Right ventricle myocardium superior (tissue), 1 donor: ENCODE data around the gene SSPN. TPM values are rescaled to one million over a fixed set of nuclear protein-coding genes. Genes with fewer than 3 reads are reported as not detected.
"Not testable (repeated sequence)": the region's sequence is repeated elsewhere in the genome, so short reads cannot be mapped to it uniquely, and the experiment has no call there.

Source experiments
- ATAC-seq: fragments of 200-7000 bp; cut with Tn5 transposase; one replicate; pipeline ENCODE4 v1.9.1; 2020; ENCODE audit warnings: mild to moderate bottlenecking; ENCODE audit not compliant: poor library complexity
- DNase-seq: peaks from one replicate; pipeline ENCODE4 v3.0.0-alpha.2; 2020
- intact Hi-C: fragments of 100-400 bp; cut with DNase I; formaldehyde crosslinking; loops from one replicate; pipeline ENCODE4 v1.11.2; 2022
- total RNA-seq: library from RNA; stranded (reverse); fragmentation: NEBNext Ultra II Directional; extraction: Animal tissue kit (Norgen Biotek cat#: 25700); gene quantifications from one replicate; pipeline ENCODE4 v1.2.1, GENCODE V29; 2021
- donor health status: DM: no; HTN: yes; CAD: no; lungs with severe emphysema.

The SSPN gene
- total RNA-seq, 1 donor from 2014 or later = 51.5 TPM

DNA sequence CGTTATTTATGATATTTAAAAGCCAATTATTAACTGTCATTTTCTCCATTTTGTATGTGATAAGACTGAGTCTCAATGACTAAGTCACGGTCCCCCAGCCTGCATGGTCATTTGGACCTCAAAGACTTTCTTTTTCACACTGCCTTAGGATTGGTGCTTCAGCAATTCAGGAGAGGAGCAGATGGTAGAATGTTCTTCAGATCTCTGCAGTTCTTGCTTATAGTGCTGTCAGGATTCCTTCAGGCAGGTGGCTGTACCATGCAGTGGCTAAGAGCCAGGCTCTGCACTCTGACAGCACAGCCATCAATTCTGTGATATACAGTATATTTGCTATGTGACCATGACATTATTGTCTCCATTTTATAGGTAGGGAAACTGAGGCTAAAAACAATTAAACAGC is 18.7 kb downstream of the SSPN start:
- DNase-seq (no peak), ATAC-seq (no peak)
- intact Hi-C loops = no loop called here

- ATAC-seq = no peak
- DNase-seq = no peak
- intact Hi-C loops = no loop called here
Observed at GRCh38 chr12:26219736-26220135, 24.4 kb downstream of the SSPN start.

GRCh38 chr12:26224657-26225056 is 29.3 kb downstream of the SSPN start:
- no peak for DNase-seq
- intact Hi-C loops = no loop called here
- ATAC-seq = no peak

DNA sequence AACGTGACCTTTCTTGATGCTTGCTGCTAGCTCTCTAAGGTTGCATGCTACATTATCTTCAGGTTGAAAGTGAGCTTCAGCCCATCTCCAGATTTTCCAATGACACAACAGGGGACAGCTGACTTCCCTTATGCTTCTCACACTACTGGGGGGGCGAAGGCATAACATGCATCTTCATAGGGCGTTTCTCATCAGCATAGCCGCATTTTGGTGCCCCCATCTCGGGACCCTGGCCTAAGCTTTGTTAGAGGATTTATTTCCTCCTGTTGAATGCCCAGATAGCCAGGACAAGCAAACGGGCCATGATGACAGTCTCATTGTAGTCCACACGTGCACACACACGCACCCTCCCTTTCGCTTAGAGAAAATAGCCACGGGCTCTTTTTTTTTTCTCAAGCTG is 30.7 kb downstream of the SSPN start:
- intact Hi-C loops = no loop called here
- DNase-seq (no peak), ATAC-seq (peak; percentile 19)

DNA sequence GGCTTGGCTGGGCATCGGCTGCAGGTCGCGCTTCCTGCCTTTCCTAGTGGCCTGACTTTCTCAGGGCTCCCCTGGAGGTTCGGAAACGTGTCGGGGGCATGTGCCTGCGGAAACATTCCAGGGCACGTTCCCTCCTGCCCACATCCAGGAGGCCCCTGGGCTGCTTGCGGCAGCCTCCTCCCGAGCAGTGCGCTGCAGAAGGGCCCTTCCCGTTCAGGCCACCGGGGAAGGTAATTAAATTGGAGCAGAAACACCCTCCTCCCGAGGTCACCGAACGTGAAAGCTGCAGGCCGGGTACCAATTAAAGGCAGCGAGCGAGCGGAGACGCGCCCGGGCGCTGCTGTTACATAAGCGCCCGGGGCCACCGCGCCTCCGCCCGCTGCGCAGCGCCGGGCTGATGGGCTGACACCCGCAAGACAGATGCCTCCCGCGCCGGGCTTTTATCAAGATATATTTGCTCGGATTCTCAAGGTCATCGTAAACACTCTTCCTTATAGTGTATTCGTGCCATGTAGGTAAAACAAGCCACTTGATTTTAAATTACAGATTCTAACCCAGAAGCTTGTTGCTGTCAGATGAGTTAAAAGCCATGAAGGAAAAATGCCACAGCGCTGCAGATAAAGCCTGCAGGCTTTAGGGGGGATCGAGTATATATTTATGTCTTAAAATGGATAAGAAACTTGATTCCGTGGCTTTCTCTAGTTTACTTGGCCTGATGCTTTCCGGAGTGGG is 31.4 kb downstream of the SSPN start:
- intact Hi-C loops = no loop called here
- DNase-seq = peak; percentile 60
- ATAC-seq = peak; percentile 90

DNA sequence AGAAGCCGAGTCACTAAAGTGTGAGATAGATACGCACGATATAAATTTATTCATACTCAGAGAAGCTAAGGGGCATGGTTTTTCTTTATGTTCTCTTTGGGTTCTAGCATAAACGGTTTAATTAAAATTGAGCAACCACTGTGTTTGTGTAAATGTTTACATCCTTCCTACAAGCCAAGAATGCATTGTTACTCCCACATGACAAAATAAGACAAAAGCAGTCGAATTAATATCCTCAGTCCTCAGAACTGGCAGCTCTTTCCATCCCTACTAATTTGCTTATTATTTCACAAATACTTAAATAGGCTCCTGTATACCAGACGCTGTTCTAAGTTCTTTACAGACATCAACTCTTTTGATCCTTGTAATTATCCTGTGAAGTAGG is 32.0 kb downstream of the SSPN start:
- no peak for DNase-seq
- no peak for ATAC-seq
- intact Hi-C loops = no loop called here

DNA sequence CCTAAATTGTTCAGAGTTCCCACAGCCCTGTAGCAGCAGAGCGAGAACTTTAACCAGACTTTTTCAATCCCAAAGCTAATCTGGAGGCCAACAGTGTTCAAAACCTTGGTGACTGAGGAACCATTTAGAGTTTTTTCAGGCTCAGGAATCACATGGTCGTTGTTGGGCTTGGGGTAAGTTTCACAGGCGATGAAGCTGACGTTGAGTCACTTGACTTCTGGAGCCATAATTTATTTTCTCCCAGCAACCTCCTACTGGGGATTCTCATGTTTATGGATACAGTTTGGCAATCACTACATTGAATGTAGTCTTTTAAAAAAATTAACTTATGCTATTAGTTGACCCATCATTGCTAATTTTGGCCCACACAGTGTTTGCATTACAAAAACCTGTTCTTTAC is 34.5 kb downstream of the SSPN start:
- intact Hi-C loops = no loop called here
- DNase-seq = no peak
- no peak for ATAC-seq

GRCh38 chr12:26231470-26231869 is 36.1 kb downstream of the SSPN start:
- no peak for ATAC-seq
- intact Hi-C loops = no loop called here
- DNase-seq = no peak

- no peak for ATAC-seq
- DNase-seq = no peak
- intact Hi-C loops = no loop called here
Observed at GRCh38 chr12:26231921-26232320, 36.5 kb downstream of the SSPN start.

DNA sequence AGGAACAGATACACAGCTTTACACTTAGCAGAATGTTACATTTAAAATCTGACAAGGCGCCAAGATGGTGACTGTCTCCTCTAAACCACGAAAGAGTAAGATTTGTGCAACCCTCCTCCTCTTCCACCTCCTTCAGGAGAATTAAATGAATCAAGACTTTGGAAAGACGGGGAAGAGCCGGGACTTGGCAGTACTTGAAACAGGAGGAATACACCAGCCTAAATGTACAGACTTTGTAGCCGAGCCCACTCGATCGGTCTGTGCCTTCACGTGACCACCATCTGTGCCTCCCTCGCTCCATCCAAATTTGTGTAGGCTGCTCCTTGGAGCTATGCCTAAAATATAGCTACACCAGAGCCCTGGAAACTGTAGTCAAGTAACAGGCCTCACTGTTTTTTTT is 38.3 kb downstream of the SSPN start:
- DNase-seq = no peak
- intact Hi-C loops = no loop called here
- ATAC-seq = no peak

- DNase-seq, ATAC-seq, intact Hi-C loops: not testable (repeated sequence)
Observed at GRCh38 chr12:26235465-26235864, 40.1 kb downstream of the SSPN start.

DNA sequence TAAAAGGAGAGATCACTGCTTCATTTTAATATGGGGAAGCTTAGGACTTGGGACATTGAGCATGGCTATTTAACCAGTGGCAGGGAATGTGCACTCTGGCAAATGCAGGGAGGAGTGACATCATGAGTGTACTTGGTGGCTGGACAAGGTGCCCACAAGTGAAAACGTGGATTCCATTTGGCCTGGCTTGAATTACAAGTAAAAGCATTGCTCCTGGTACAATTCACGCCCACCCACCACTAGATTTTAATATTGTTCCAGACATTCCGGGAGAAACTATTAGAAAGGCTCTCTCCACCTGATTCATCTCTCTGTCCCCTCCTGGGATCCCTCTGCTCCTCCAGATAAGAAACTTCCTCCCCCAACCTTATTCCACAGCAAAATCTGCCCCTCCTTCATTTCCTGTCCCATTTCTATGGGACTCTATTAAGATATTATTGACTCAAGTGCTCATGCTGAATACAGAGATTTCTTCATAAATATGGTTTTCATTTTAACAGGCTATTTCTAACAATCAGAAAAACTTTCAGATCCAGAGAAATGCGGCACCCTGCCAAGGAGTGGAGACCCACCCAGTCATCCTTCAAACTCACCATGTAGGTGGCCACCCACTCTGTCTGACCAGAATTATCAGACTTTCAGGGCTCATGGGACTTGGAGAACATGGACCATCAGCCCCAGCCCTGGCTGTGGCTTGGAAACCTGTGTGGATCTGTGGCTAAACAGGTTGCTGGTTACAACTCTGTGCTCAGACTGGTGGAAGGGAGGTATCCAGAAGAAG is 43.2 kb downstream of the SSPN start:
- intact Hi-C loops = no loop called here
- ATAC-seq (peak; percentile 11), DNase-seq (no peak)

- ATAC-seq = peak; percentile 86
- peak; percentile 82 for DNase-seq
- intact Hi-C loops = no loop called here
Observed at GRCh38 chr12:26239122-26239851, 43.9 kb downstream of the SSPN start.

DNA sequence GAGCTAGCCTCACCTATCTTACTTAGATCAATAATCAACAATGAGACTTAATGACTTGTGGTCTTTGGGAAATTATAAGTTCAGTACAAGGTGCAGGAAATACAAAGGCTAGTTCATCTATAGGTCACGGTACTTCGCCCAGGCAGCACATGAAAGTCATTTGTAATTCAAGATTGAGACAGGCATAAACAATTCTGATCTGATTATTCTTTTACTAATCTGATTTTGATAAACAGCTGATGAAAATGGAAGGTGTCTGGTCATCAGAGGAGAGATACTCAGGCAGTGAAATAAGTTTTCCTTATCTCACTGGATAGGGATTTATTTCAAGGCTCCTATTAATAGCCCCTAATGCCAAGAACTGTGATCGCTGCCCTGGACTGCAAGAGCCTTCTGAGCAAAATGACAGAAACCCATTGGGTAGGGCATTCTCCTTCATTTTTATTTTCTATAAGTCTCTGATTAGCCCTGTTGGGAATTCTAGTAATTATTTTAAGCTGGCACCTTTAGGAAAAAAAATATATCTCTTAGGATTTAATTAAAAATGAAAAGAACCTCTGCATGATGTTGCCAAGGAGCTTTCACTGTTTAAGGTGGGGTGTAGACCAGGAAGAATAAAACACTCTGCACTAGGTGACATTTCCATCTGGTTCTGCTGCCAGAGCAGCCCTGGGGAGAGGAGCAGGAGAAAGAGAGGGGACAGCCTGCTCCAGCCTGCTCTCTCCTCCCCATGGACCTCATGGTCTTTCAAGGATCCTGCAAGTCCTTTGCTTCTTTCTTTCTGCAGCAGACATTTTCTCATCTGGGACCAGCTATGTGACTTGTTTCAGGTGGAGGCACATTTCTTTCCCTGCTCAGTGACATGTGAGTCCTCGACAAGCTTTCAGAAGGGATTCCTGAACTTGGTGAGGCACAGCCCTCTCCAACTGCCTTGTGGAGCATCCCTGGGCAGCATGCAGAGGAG is 44.8 kb downstream of the SSPN start:
- DNase-seq = no peak
- ATAC-seq = peak; percentile 45
- intact Hi-C loops = no loop called here

GRCh38 chr12:26241080-26241479 is 45.7 kb downstream of the SSPN start:
- intact Hi-C loops = no loop called here
- ATAC-seq (no peak), DNase-seq (no peak)

DNA sequence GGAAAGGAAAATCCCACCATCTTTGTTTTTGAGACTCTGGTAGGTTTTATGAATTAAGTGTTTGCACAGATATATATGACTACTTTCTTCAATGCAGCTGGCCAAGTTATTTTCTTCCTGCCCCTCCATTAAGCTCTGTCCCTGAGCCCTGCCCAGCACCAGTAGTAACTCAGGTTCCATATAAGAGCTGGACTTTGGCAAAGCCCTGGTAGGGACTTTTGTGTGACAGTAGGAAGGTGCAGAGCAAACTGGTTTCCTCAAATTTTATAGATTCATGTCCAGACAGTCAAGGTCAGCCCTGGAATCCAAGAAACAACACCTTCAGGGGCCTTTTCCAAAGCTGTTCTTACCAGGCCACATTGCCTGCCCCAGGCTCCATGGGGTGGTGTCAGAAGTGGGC is 47.3 kb downstream of the SSPN start:
- ATAC-seq (no peak), DNase-seq (no peak)
- intact Hi-C loops = no loop called here

DNA sequence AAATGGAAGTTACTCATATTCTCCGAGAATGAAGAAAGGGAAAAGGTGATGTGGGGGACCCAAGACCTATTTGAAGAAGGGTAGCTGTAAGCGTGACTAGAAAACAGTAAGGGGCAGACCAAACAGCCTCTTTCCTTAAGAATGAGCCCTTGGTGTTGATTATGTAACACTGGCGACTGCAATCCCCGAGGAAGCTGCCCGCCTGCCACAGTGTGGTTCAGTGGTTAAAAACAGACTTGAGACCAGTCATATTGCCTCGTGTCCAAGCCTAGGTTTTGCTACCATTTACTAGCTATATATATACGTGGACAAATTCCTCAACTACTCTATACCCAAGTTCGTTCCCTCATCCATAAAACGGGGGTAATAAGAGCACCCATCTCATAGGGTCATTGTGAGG is 49.1 kb downstream of the SSPN start:
- DNase-seq (no peak), ATAC-seq (no peak)
- intact Hi-C loops = no loop called here

DNA sequence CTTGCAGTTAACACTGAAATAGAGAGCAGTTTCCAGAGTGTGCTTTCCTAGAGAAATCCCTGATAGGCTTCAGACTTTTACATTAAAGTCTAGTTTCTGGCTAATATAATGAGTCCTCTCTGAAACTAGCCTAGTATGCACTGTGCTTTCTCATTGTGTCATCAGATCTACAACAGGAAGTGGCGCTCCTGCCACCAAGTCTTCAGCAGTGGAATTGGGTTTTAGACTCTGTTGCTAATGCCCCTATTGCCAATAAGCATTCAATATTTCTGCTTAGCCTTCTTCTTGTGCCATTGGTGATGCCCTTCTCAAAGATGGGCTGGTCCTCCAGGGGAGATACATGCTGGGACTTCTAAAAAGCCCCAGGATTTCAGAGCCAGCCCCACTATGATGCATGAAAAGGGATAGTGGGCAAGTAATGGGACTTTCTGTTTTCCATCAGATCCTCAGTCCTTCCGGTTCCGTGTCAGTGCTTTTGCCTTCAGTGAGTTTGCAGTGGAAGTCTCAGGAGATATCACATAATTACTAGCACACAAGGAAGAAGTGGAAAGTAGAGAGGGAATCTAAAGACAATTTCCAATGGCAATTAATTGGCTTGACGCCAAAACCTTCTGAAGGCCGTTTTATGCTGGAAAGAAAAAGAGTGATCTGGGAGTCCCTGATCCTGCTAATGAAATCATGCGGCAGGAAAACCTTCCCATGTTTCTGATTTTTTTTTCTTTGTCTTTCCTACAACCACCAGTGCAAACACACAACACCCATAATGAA is 50.0 kb downstream of the SSPN start:
- intact Hi-C loops = no loop called here
- no peak for ATAC-seq
- DNase-seq = no peak
